ENCODE data around the gene TM9SF3.
"Not testable (repeated sequence)": the region's sequence is repeated elsewhere in the genome, so short reads cannot be mapped to it uniquely, and the experiment has no call there.

Gene TM9SF3

DNA sequence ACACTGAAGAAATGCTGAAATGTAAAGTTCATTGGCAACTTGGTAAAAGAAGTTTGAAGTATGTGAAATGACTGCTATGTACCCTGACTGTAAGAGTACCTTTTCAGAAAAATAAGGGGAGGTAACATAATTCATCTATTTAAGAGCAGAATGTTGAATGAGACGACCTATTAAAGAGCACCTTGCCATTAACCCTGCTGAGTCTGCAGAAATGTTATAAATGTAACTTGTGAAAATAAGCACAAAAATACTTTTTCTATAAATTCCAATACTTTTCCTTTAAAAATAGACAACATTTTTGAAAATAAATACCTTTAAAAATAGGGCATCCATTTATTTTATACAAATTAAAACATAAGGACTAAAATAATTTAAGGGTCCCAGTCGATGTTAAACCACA, 7.7 kb downstream of the TM9SF3 start:
- DNase-seq (ENCODE audit: low read depth) = no peak
- H3K4me3 ChIP-seq (replicated peaks; ENCODE audit: low read depth, low read length) = no peak overlapping the region
- TF ChIP-seq, protein P1, sequence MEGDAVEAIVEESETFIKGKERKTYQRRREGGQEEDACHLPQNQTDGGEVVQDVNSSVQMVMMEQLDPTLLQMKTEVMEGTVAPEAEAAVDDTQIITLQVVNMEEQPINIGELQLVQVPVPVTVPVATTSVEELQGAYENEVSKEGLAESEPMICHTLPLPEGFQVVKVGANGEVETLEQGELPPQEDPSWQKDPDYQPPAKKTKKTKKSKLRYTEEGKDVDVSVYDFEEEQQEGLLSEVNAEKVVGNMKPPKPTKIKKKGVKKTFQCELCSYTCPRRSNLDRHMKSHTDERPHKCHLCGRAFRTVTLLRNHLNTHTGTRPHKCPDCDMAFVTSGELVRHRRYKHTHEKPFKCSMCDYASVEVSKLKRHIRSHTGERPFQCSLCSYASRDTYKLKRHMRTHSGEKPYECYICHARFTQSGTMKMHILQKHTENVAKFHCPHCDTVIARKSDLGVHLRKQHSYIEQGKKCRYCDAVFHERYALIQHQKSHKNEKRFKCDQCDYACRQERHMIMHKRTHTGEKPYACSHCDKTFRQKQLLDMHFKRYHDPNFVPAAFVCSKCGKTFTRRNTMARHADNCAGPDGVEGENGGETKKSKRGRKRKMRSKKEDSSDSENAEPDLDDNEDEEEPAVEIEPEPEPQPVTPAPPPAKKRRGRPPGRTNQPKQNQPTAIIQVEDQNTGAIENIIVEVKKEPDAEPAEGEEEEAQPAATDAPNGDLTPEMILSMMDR (IDR thresholded peaks at IDR 0.05; ENCODE audit: low read length, missing control alignments) = no peak

DNA sequence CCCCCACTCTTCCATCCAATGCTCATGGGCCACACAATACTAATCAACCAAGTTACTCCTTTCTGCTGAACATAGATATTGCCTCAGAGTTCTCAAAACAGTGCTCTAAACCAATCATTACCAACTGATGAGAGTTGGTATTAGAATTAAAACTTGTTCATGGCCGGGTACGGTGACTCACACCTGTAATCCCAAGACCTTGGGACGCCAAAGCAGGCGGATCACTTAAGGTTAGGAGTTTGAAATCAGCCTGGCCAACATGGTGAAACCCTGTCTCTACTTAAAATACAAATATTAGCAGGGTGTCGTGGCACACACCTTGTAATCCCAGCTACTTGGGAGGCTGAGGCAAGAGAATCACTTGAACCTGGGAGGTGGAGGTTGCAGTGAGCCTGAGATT, 8.2 kb downstream of the TM9SF3 start:
- H3K4me3 ChIP-seq (replicated peaks; ENCODE audit: low read depth, low read length) = no peak overlapping the region
- TF ChIP-seq, protein P1 (IDR thresholded peaks at IDR 0.05; ENCODE audit: low read length, missing control alignments) = no peak
- DNase-seq (ENCODE audit: low read depth) = no peak

DNA sequence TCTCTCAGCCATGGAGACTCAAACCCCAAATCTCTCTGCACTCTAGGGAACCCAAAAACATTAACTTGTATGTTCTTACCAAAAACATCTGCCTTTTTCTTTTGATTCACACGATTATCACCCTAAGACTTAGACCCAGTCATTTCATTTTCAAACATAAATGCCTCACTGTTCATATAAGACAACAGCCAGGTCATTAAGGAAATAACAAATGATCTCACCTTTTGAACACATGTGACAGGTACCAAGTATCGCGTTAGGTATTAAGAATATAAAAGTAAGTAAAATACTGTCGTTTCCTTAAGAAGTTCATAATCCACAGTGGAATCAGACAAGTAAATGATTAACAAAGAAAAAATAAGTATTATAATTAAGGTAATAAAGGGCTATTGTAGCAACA, 8.8 kb downstream of the TM9SF3 start:
- no peak for DNase-seq (ENCODE audit: low read depth)
- no peak overlapping the region for H3K4me3 ChIP-seq (replicated peaks; ENCODE audit: low read depth, low read length)
- TF ChIP-seq, protein P1 (IDR thresholded peaks at IDR 0.05; ENCODE audit: low read length, missing control alignments) = no peak

DNA sequence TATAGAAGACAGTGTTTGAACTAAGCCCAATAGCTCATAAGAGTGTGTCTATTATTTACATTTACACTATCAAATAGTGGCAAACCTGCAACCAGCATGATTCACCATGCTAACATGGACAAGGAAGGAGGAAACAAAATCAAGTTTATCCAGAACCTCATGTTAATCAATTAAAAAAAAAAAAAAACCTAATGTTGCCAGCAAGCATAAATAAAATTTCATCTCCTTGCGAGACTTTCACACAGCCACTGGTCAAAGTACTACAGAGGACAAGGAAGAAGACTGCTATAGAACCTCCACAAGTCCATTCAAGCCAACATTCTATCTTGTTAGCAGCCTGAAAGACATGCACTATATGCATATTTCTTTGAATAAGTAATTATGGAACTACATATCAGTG, 9.7 kb downstream of the TM9SF3 start:
- no peak for DNase-seq (ENCODE audit: low read depth)
- no peak overlapping the region for H3K4me3 ChIP-seq (replicated peaks; ENCODE audit: low read depth, low read length)
- TF ChIP-seq, protein P1 (IDR thresholded peaks at IDR 0.05; ENCODE audit: low read length, missing control alignments) = no peak

DNA sequence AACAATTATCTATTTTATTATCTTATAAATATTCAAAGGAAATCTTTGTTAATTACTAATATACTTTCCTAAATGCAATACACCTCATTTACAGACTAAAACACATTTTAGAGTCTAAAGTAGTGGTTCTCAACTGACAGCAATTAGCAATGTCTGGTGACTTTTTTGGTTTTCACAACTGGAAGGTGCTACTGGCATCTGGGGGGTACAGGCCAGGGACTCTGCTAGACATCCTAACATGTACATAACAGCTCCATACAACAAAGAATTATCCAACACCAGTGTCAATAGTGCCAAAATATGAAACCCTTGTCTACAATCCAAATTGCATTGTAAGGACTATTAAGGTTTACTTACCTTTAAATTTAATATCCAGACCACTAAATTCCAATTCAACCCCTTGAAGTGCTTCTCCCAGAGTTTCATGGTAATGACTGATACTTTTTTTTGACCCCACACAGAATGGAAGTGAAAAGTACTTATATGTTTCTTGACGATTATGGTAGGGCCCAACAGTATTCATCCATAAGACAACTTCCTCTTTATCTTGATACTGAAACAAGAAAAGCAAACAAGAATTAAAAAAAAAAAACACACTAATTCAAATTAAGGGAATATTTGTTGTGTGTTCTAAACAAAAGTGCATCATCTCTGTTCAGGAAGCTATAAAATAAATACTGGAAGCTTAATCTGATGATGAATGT, 10.4 kb downstream of the TM9SF3 start:
- no peak overlapping the region for H3K4me3 ChIP-seq (replicated peaks; ENCODE audit: low read depth, low read length)
- DNase-seq (ENCODE audit: low read depth) = no peak
- TF ChIP-seq, protein P1 (IDR thresholded peaks at IDR 0.05; ENCODE audit: low read length, missing control alignments) = no peak

DNA sequence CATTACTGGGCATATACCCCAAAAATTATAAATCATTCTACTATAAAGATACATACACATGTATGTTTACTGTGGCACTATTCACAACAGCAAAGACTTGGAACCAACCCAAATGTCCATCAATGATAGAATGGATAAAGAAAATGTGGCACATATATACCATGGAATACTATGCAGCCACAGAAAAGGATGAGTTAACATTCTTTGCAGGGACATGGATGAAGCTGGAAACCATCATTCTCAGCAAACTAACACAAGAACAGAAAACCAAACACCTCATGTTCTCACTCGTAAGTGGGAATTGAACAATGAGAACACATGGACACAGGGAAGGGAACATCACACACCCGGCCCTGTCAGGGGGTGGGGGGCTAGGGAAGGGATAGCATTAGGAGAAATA, 12.2 kb downstream of the TM9SF3 start:
- not testable (repeated sequence) for H3K4me3 ChIP-seq (replicated peaks; ENCODE audit: low read depth, low read length); DNase-seq (ENCODE audit: low read depth)

DNA sequence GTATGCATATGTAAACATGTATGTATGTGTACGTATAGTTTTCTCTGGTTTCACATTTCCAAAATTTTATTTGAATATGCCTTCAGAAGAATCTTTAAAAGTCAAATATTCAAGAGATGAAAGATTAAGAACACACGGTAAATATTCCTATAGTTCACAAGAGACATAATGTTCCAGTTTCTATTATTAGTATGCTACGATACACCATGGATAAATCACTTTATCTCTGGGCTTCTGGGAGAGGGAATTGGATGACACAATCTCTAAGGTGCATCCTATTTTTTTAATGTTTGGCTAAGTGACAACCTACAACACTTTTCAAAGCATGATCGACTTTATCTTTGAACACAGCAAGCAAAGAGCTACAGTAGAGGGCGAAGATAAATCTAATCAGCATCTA, 13.8 kb downstream of the TM9SF3 start:
- H3K4me3 ChIP-seq (replicated peaks; ENCODE audit: low read depth, low read length) = no peak overlapping the region
- no peak for DNase-seq (ENCODE audit: low read depth)
- TF ChIP-seq, protein P1 (IDR thresholded peaks at IDR 0.05; ENCODE audit: low read length, missing control alignments) = no peak
